Urinary bladder (tissue), 4 donors: ENCODE measurements around the gene CORO1C. TPM values are rescaled to one million over a fixed set of nuclear protein-coding genes. Genes with fewer than 3 reads are reported as not detected.
A peak's percentile ranks its signal among the peaks of the same experiment; 100 is the strongest.

Experiments
- DNase-seq: peaks from one replicate; pipeline ENCODE4 v3.0.0-alpha.2; 2015; ENCODE audit errors: extremely low spot score
- H3K27ac ChIP-seq: one replicate; pipeline ENCODE4 v1.5.1; 2013; ENCODE audit warnings: low read depth, mild to moderate bottlenecking, moderate library complexity
- H3K36me3 ChIP-seq: one replicate; pipeline ENCODE4 v1.6.1; 2013; ENCODE audit warnings: mild to moderate bottlenecking, moderate library complexity; ENCODE audit not compliant: insufficient read depth
- H3K4me1 ChIP-seq: one replicate; pipeline ENCODE4 v1.6.1; 2013; ENCODE audit warnings: mild to moderate bottlenecking, moderate library complexity; ENCODE audit not compliant: insufficient read depth
- H3K4me3 ChIP-seq: one replicate; pipeline ENCODE4 v1.5.1; 2013; ENCODE audit warnings: low read depth, low read length
- WGBS: extraction: QIAGEN DNeasy Blood & Tissue Kit; methylation state at CpG from one replicate; pipeline ENCODE4 v1.1.7; 2013; 5-methylcytosine and 5-hydroxymethylcytosine counted together
- polyA plus RNA-seq: library from polyadenylated mRNA; stranded (reverse); fragments of 200-250 nt; gene quantifications from one replicate; pipeline ENCODE4 v1.2.3, GENCODE V29; 2013
- total RNA-seq: library from RNA; depleted of rRNA; stranded (reverse); fragments of >200 nt; gene quantifications from one replicate; pipeline ENCODE4 v1.2.3, GENCODE V29; 2014
- donor health status: healthy with polysubstance abuse.
- donor health status: healthy.

The CORO1C gene
- total and polyA plus RNA-seq, 2 donors = 149 to 213 TPM

DNA sequence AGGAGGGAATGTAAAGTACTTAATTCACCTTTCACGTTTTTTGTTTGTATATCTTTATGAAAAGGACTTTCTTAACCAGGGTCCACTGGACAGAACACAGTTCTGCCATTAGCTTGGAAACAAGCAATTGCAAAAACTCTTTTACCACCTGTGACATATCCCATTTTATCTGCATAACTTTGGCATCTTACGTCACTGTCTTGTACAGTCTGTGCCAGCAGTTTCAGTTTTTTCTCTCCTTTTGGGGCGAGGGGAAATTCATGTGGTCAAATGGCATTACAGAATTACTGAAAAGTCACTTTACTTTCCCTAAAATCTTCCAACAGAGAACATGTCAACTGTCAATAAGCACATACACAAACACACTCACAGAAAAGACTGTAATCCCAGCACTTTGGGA, 53.9 kb downstream of the CORO1C start:
- 62% methylated on average over 3 of the region's 3 CpGs for WGBS
- no peak overlapping the region for H3K4me3 ChIP-seq
- peaks cover 2% of the 10 kb centered on the region for H3K36me3 ChIP-seq
- H3K27ac ChIP-seq = no peak overlapping the region
- H3K4me1 ChIP-seq = no peaks in the 10 kb centered on the region
- DNase-seq = no peak

DNA sequence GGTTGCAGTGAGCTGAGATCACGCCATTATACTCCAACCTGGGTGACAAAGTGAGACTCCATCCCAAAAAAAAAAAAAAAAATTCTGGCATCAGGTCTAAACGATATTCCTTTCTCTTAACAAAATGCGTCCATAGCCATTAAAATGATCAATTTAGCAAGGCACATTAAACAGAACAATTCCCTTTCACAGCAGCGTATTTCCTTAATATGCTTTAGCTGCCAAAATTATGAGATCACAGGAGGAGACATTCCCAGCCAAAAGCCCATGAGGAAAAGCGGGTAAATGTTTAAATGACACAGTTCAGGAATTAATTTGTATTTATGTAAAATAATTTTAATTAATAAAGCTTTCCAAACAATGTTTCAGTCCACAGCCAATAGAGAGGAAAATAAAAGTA, 54.6 kb downstream of the CORO1C start:
- Histone ChIP-seq H3K4me1 (no peaks in the 10 kb centered on the region), H3K36me3 (peaks cover 3% of the 10 kb centered on the region), H3K27ac (peak overlapping the region; percentile 48), H3K4me3 (no peak overlapping the region)
- WGBS = 65% methylated on average over 5 of the region's 5 CpGs
- DNase-seq = no peak

DNA sequence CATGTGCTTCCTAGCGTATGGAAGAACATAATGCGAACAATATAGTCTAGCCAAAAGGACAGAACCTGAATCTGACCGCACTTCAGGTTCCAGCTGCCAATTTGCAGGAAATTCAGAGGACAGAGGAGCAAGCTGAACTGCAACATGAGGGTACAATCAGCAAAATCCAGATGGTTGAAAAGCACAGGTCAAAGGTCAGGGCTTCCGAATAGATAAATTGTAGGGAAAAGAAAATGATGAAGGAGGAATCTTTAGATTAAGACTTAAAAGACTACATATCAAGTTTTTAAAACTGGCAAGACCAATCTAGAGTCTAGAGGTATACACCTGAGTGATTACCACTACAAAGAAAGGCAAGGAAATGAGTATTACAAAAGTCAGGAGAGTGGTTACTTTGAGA, 55.5 kb downstream of the CORO1C start:
- Histone ChIP-seq H3K4me1 (no peaks in the 10 kb centered on the region), H3K36me3 (peaks cover 3% of the 10 kb centered on the region), H3K27ac (no peak overlapping the region), H3K4me3 (no peak overlapping the region)
- 90% methylated on average over 4 of the region's 4 CpGs for WGBS
- DNase-seq = no peak

DNA sequence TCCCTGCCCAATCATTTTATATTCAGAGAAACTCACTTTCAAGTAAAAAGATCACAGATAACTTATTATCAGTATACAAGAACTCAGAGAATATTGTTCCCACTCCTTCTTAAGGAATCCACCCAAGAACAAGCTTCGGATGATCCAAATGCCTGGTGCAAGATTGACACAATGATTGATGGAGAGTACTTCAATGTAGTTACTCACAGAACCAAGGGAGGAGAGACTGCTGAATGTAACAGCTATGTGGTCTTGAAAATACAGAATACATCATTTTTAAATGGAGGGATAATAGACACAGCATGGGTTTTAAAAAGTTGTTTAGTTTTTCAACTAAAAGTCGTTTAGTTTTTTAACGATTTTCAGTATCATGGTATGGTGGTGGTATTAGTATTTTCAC, 59.3 kb downstream of the CORO1C start:
- no peaks in the 10 kb centered on the region for H3K4me1 ChIP-seq

DNA sequence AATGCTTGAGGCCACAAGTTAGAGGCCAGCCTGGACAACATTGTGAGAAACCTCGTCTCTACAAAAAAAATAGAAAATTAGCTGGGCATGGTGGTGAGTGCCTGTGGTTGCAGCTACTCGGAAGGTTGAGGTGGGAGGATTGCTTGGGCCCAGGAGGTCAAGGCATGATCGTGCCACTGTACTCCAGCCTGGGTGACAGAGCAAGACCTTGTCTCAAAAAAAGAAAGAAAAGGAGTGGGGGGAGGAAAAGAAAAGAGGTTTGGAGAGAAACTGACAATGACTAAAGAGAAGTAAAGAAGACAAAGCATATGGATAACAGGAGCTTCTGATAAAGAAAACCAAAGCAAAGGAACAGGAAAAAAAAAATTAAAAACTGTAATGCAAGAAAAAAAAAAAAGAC, 60.2 kb downstream of the CORO1C start:
- Histone ChIP-seq H3K4me3 (no peak overlapping the region), H3K4me1 (no peaks in the 10 kb centered on the region), H3K36me3 (peaks cover 3% of the 10 kb centered on the region), H3K27ac (no peak overlapping the region)
- 89% methylated on average over 3 of the region's 3 CpGs for WGBS
- no peak for DNase-seq

More for the DNA sequence above, 59.3 kb downstream of the CORO1C start:
- Histone ChIP-seq H3K27ac (no peak overlapping the region), H3K36me3 (peaks cover 3% of the 10 kb centered on the region), H3K4me3 (no peak overlapping the region)
- DNase-seq = no peak
- 87% methylated on average over 3 of the region's 3 CpGs for WGBS

DNA sequence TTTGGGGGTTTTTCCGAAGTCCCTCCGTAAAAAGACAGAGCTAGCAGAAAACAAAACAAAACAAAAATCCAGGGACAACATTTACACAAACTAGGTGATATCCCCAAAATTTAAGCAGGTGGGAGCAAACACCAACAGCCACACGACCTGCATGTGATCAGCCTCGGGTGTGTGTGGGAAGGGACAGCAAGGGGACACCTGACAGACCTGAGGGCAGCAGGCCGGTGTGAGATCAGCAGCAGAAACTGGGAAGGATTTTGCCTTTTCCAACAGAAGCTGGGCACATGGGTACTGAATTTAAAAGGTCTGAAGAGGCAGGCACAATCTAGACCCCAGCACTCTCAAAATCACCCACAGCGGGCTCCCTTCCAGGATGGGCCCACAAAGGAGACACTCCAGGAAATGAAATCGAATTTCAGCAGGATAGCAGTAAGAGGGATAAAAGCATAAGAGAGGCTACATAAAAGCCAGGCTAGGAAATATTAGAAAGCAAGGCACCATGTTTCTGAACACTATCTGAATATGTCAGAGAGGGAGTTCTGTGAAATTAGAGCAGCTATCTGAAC, 61.2 kb downstream of the CORO1C start:
- WGBS = 83% methylated on average over 7 of the region's 7 CpGs
- H3K4me3 ChIP-seq = no peak overlapping the region
- no peak for DNase-seq
- peaks cover 3% of the 10 kb centered on the region for H3K36me3 ChIP-seq
- H3K27ac ChIP-seq = no peak overlapping the region
- H3K4me1 ChIP-seq = no peaks in the 10 kb centered on the region

DNA sequence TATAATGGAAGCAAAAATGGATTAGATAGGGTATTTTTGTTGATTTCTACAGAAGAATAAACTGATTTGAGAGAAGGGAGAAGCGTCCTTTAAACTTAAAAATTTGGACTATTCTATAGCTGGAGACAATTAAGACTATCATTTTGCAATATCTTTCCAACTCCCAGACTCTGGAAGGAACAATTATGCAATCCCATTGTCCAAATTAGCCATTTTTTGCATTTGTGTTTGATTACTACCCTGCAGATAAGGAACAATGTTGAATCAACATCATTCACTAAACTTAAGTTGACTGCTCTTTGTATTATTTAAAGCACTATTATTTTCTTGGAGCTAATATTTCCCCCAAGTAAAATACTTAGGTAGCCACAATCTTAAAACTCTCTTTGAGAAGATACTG, 62.8 kb downstream of the CORO1C start:
- no peak for DNase-seq
- H3K4me1 ChIP-seq = no peaks in the 10 kb centered on the region
- H3K27ac ChIP-seq = no peak overlapping the region
- WGBS = 77% methylated on average over 1 of the region's 1 CpG
- peaks cover 2% of the 10 kb centered on the region for H3K36me3 ChIP-seq
- no peak overlapping the region for H3K4me3 ChIP-seq

DNA sequence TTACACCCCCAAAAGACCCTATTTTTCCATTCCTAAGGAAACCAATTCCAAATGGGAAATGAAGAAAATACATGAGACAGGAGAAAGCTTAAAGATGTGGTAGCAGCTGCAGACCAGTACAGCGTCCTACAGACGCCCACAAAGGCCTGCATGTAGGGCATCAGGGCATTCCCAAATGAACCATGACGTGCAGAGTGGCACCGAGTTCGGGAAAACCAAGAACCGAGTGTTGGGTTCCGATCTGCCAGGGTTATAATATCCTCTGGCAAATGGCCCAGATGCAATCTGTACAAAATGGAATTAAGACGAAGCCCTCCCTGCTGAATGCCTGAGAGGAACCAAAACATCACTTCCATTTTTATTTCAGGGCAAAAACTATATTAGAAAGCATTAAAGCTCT, 63.3 kb downstream of the CORO1C start:
- WGBS = 46% methylated on average over 8 of the region's 8 CpGs
- no peak overlapping the region for H3K4me3 ChIP-seq
- H3K36me3 ChIP-seq = peaks cover 2% of the 10 kb centered on the region
- H3K4me1 ChIP-seq = no peaks in the 10 kb centered on the region
- H3K27ac ChIP-seq = no peak overlapping the region
- DNase-seq = no peak

DNA sequence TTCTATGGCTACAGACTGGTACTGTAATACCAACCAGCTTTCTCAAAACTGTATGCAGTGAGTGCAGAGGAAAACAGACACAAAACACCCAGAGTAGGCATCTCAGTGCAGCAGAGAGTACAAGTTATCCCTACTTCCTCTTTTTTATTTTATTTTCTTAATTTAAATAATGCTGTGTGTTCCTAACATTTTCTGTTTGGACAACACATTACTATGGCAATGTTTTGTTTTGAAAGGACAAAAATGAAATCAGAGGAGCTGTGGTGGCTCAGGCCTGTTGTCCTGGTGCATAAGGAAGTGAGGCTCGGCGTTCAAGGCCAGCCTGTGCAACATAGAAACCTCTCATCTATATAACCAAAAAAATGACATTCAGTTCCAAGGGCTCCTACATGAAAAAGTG, 64.0 kb downstream of the CORO1C start:
- no peak overlapping the region for H3K27ac ChIP-seq
- H3K36me3 ChIP-seq = peaks cover 2% of the 10 kb centered on the region
- DNase-seq = no peak
- no peak overlapping the region for H3K4me3 ChIP-seq
- WGBS = 63% methylated on average over 2 of the region's 2 CpGs
- no peaks in the 10 kb centered on the region for H3K4me1 ChIP-seq

DNA sequence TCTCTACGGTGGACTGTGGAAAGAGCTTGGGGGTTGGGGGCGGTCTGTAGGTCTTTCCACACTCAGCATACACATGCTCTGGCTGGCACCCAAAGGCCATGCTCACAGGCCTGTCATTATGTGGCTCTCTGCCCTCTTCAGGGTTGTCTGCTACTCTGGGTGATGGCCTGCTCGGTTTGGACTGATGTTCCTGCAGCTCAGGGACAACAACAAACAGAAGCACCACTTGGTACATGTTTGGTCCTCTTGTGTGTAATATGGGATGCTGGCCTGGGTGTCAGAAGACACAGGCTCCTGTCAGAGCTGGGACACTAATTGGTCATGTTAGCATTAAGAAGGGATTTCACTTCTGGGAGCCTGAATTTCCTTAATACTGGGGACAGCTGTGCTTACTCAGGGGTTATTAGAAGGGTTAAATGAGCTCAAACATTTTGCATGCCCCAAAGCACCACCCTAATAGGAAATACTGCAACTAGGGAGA, 64.9 kb downstream of the CORO1C start:
- Histone ChIP-seq H3K4me3 (no peak overlapping the region), H3K36me3 (no peaks in the 10 kb centered on the region), H3K27ac (peak overlapping the region; percentile 49), H3K4me1 (no peaks in the 10 kb centered on the region)
- DNase-seq = no peak
- WGBS = 27% methylated on average over 3 of the region's 3 CpGs

DNA sequence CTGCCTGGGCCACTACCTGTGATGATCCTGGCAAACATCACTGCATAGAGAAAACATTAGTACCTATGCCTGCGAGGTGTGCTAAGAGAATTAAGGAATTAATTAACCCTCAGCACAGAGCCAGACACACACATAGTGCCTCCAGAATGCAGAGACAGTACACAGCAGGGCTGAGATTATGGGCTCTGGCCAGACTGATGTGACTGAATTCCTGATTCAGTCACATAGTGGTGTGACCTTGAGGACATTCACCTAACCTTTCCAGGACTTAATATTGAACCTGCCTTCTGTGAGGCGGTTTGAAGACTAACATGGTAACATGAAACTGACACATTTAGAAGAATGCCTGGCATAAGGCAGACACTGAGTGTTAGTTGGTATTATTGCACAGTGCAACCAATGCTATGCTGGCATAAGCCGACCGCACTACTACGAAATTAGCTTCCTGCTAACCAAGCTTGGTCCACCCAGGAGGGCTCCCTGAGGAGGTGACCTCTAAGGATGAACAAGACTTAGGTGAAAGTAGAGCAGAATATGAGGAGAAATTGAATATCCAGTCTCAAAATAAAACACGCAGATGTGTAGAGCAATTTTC, 65.6 kb downstream of the CORO1C start:
- Histone ChIP-seq H3K4me3 (no peak overlapping the region), H3K4me1 (no peaks in the 10 kb centered on the region), H3K27ac (peak overlapping the region; percentile 15), H3K36me3 (no peaks in the 10 kb centered on the region)
- WGBS = 65% methylated on average over 6 of the region's 6 CpGs
- no peak for DNase-seq

DNA sequence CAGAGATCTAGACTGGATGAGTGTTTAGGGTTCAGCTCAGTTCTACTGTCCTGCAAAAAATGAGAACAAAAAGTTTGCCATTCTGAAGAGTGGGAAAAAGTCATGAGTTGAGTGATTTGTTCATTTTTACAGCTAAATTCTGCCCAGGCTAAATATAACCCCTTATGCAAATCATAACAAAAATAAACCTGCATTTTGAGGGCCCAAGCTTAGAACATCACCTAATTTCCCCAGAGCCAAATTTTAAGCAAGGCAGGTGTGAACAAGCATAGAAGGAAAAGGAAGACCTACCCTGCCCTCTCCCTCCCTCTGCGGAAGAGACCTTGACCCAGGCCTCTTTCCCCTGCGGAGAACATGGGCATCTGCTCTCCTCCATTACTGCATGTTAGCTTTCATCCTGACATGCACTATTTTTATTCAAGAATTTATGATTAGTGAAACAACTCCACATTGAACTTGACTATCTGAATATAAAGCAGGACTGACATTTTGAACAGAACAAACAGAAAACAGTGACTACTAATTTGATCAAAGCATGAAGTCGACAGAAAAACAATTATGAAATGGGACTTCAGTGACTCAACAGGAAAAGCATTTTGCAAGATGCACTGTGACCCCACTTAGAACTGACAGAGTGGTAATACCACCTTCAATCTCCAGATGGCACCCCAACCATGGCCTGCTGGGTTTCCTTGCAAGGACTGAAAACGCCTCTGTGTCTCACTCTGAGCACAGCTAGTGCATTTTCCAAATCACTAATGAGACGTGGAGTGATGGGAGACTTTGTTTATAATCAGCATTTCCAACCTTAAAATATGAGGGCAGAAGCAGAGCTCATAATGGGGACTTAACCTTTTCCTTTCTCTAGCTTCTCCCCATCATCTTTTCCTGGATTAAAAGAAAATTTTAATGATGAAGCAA, 66.7 kb downstream of the CORO1C start:
- 6% methylated on average over 5 of the region's 5 CpGs for WGBS
- Histone ChIP-seq H3K4me3 (no peak overlapping the region), H3K27ac (peak overlapping the region; percentile 84), H3K36me3 (no peaks in the 10 kb centered on the region), H3K4me1 (no peaks in the 10 kb centered on the region)
- DNase-seq = peak; percentile 84

DNA sequence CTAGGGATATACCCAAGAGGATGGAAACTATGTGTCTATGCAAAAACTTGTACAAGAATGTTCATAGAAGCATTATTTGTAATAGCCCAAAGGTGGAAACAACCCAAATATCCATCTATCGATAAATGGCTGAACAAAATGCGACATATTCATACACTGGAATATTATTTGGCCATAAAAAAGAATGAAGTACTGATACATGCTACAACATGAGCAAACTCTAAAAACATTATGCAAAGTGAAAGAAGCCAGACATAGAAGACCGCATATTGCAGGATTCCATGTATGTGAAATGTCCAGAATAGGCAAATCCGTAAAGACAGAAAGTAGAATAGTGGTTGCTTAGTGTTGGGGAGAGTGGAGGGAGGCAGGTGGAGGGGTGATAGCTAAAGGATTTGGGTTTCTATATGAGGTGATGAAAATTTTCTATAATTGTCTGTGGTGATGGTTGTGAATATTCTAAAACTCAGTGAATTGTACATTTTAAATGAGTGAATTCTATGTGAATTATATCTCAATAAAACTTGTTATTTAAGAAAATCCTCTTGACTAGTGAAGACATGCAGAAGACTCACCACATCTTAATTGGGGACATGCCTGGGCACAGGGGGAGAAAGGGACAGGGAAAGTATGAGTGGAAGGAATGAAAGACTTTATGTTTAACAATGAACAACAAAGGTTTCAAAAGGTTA, 67.8 kb downstream of the CORO1C start:
- 96% methylated on average over 4 of the region's 4 CpGs for WGBS
- Histone ChIP-seq H3K36me3 (no peaks in the 10 kb centered on the region), H3K4me3 (no peak overlapping the region), H3K27ac (peak overlapping the region; percentile 56), H3K4me1 (no peaks in the 10 kb centered on the region)
- no peak for DNase-seq
